ENCODE data around the gene NOXO1. TPM values are rescaled to one million over a fixed set of nuclear protein-coding genes. Genes with fewer than 3 reads are reported as not detected.
A peak's percentile ranks its signal among the peaks of the same experiment; 100 is the strongest.

The NOXO1 gene
- total and polyA plus RNA-seq, 2 experiments from 2014 or later: 2.0 to 2.6 TPM

GRCh38 chr16:1930338-1930720 lies 50.9 kb downstream of the NOXO1 start:
- peak overlapping the region; percentile 55; the same call in 1 of the 2 replicates for H3K4me2 ChIP-seq
- no peaks in the 10 kb centered on the region for H3F3A ChIP-seq (replicated peaks; ENCODE audit: low read depth)
- Mint-ChIP-seq H3K27me3 (ENCODE audit: insufficient read depth, low read depth, poor library complexity) (peaks cover 28% of the 10 kb centered on the region), H3K27ac (no peak overlapping the region), H3K4me3 (no peak overlapping the region), H3K9me3 (no peaks in the 10 kb centered on the region), H3K4me1 (0 out of 3 replicates have a peak, but pooled peaks cover 7% of the 10 kb centered on the region), H3K36me3 (ENCODE audit: low read depth) (no peaks in the 10 kb centered on the region)
- H3K27ac ChIP-seq (ENCODE audit: low read depth): no peak overlapping the region
- H2AFZ ChIP-seq: peak overlapping the region; percentile 94
- H4K20me1 ChIP-seq (replicated peaks; ENCODE audit: insufficient read depth): no peaks in the 10 kb centered on the region
- ATAC-seq (no peak), DNase-seq (ENCODE audit: low spot score) (no peak)
- H3K4me3 ChIP-seq: no peak overlapping the region
- H3K79me2 ChIP-seq (replicated peaks; ENCODE audit: insufficient read depth): no peaks in the 10 kb centered on the region
- TF ChIP-seq POLR2AphosphoS5 (IDR thresholded peaks at IDR 0.05; ENCODE audit: low read depth) (no peak), EZH2 (IDR thresholded peaks at IDR 0.05; ENCODE audit: low read depth, unreplicated experiment) (no peak), ZNF331 (CRISPR knock-in tag; IDR thresholded peaks at IDR 0.05; ENCODE audit: low read depth) (no peak), EZH2phosphoT487 (IDR thresholded peaks at IDR 0.05; ENCODE audit: unreplicated experiment) (no peak), JUNB (IDR thresholded peaks at IDR 0.05; ENCODE audit: unreplicated experiment) (no peak), ETS1 (IDR thresholded peaks at IDR 0.05) (no peak), ZNF114 (CRISPR knock-in tag; IDR thresholded peaks at IDR 0.05) (no peak), STAT1 (IDR thresholded peaks at IDR 0.05; ENCODE audit: unreplicated experiment) (no peak), CREB1 (CRISPR knock-in tag; IDR thresholded peaks at IDR 0.05; ENCODE audit: low read depth) (no peak), NANOG (IDR thresholded peaks at IDR 0.05; ENCODE audit: borderline replicate concordance) (no peak)
- TF ChIP-seq, protein P1, sequence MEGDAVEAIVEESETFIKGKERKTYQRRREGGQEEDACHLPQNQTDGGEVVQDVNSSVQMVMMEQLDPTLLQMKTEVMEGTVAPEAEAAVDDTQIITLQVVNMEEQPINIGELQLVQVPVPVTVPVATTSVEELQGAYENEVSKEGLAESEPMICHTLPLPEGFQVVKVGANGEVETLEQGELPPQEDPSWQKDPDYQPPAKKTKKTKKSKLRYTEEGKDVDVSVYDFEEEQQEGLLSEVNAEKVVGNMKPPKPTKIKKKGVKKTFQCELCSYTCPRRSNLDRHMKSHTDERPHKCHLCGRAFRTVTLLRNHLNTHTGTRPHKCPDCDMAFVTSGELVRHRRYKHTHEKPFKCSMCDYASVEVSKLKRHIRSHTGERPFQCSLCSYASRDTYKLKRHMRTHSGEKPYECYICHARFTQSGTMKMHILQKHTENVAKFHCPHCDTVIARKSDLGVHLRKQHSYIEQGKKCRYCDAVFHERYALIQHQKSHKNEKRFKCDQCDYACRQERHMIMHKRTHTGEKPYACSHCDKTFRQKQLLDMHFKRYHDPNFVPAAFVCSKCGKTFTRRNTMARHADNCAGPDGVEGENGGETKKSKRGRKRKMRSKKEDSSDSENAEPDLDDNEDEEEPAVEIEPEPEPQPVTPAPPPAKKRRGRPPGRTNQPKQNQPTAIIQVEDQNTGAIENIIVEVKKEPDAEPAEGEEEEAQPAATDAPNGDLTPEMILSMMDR (conservative IDR thresholded peaks at IDR 0.05; ENCODE audit: low read depth in 2 of 2): no peak
- TF ChIP-seq, protein P2, sequence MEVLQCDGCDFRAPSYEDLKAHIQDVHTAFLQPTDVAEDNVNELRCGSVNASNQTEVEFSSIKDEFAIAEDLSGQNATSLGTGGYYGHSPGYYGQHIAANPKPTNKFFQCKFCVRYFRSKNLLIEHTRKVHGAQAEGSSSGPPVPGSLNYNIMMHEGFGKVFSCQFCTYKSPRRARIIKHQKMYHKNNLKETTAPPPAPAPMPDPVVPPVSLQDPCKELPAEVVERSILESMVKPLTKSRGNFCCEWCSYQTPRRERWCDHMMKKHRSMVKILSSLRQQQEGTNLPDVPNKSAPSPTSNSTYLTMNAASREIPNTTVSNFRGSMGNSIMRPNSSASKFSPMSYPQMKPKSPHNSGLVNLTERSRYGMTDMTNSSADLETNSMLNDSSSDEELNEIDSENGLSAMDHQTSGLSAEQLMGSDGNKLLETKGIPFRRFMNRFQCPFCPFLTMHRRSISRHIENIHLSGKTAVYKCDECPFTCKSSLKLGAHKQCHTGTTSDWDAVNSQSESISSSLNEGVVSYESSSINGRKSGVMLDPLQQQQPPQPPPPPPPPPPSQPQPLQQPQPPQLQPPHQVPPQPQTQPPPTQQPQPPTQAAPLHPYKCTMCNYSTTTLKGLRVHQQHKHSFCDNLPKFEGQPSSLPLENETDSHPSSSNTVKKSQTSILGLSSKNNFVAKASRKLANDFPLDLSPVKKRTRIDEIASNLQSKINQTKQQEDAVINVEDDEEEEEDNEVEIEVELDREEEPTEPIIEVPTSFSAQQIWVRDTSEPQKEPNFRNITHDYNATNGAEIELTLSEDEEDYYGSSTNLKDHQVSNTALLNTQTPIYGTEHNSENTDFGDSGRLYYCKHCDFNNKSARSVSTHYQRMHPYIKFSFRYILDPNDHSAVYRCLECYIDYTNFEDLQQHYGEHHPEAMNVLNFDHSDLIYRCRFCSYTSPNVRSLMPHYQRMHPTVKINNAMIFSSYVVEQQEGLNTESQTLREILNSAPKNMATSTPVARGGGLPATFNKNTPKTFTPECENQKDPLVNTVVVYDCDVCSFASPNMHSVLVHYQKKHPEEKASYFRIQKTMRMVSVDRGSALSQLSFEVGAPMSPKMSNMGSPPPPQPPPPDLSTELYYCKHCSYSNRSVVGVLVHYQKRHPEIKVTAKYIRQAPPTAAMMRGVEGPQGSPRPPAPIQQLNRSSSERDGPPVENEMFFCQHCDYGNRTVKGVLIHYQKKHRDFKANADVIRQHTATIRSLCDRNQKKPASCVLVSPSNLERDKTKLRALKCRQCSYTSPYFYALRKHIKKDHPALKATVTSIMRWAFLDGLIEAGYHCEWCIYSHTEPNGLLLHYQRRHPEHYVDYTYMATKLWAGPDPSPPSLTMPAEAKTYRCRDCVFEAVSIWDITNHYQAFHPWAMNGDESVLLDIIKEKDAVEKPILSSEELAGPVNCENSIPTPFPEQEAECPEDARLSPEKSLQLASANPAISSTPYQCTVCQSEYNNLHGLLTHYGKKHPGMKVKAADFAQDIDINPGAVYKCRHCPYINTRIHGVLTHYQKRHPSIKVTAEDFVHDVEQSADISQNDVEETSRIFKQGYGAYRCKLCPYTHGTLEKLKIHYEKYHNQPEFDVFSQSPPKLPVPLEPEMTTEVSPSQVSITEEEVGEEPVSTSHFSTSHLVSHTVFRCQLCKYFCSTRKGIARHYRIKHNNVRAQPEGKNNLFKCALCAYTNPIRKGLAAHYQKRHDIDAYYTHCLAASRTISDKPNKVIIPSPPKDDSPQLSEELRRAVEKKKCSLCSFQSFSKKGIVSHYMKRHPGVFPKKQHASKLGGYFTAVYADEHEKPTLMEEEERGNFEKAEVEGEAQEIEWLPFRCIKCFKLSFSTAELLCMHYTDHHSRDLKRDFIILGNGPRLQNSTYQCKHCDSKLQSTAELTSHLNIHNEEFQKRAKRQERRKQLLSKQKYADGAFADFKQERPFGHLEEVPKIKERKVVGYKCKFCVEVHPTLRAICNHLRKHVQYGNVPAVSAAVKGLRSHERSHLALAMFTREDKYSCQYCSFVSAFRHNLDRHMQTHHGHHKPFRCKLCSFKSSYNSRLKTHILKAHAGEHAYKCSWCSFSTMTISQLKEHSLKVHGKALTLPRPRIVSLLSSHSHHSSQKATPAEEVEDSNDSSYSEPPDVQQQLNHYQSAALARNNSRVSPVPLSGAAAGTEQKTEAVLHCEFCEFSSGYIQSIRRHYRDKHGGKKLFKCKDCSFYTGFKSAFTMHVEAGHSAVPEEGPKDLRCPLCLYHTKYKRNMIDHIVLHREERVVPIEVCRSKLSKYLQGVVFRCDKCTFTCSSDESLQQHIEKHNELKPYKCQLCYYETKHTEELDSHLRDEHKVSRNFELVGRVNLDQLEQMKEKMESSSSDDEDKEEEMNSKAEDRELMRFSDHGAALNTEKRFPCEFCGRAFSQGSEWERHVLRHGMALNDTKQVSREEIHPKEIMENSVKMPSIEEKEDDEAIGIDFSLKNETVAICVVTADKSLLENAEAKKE (CRISPR knock-in tag; IDR thresholded peaks at IDR 0.05): no peak
- TF ChIP-seq, protein P3, sequence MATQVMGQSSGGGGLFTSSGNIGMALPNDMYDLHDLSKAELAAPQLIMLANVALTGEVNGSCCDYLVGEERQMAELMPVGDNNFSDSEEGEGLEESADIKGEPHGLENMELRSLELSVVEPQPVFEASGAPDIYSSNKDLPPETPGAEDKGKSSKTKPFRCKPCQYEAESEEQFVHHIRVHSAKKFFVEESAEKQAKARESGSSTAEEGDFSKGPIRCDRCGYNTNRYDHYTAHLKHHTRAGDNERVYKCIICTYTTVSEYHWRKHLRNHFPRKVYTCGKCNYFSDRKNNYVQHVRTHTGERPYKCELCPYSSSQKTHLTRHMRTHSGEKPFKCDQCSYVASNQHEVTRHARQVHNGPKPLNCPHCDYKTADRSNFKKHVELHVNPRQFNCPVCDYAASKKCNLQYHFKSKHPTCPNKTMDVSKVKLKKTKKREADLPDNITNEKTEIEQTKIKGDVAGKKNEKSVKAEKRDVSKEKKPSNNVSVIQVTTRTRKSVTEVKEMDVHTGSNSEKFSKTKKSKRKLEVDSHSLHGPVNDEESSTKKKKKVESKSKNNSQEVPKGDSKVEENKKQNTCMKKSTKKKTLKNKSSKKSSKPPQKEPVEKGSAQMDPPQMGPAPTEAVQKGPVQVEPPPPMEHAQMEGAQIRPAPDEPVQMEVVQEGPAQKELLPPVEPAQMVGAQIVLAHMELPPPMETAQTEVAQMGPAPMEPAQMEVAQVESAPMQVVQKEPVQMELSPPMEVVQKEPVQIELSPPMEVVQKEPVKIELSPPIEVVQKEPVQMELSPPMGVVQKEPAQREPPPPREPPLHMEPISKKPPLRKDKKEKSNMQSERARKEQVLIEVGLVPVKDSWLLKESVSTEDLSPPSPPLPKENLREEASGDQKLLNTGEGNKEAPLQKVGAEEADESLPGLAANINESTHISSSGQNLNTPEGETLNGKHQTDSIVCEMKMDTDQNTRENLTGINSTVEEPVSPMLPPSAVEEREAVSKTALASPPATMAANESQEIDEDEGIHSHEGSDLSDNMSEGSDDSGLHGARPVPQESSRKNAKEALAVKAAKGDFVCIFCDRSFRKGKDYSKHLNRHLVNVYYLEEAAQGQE (IDR thresholded peaks at IDR 0.05; ENCODE audit: unreplicated experiment): no peak
- H3K27me3 ChIP-seq (ENCODE audit: insufficient read depth): peaks cover 24% of the 10 kb centered on the region
- H3K36me3 ChIP-seq (ENCODE audit: insufficient read depth): no peaks in the 10 kb centered on the region
- H3K4me1 ChIP-seq (ENCODE audit: insufficient read depth): 0 out of 2 replicates have a peak, but pooled peaks cover 2% of the 10 kb centered on the region
- H3K9me2 ChIP-seq (ENCODE audit: insufficient read depth): no peaks in the 10 kb centered on the region

All from GM23338 (cell line).